ENCODE measurements around the gene ZCCHC7.
"Not testable (repeated sequence)": the region's sequence is repeated elsewhere in the genome, so short reads cannot be mapped to it uniquely, and the experiment has no call there.

ZCCHC7 gene

DNA sequence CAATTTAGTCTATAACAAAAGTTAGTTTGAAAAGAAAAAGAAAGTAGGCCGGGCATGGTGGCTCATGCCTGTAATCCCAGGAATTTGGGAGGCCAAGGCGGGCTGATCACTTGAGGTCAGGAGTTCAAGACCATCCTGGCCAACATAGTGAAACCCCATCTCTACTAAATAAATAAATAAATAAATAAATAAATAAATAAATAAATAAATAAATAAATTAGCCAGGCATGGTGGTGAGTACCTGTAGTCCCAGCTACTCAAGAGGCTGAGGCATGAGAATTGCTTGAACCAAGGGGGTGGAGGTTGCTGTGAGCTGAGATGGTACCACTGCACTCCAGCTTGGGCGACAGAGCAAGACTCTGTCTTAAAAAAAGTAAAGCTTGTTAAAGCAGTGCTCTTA is 277.6 kb downstream of the ZCCHC7 start:
- not testable (repeated sequence) for H3K27ac ChIP-seq (ENCODE audit: low read depth, low read length); H3K9ac ChIP-seq (ENCODE audit: low read length in 5 of 5); H3K9me3 ChIP-seq (ENCODE audit: control insufficient read depth in 5 of 5, low read length in 5 of 5); H3K27me3 ChIP-seq (ENCODE audit: control insufficient read depth in 5 of 5, insufficient read depth in 4 of 5, low read length in 5 of 5); H3K36me3 ChIP-seq (ENCODE audit: control insufficient read depth in 5 of 5, insufficient read depth in 5 of 5, low read length in 5 of 5); H3K4me3 ChIP-seq (ENCODE audit: low read depth in 1 of 5, low read length in 5 of 5); H3K4me1 ChIP-seq (ENCODE audit: control insufficient read depth in 5 of 5, insufficient read depth in 5 of 5, low read length in 5 of 5)

DNA sequence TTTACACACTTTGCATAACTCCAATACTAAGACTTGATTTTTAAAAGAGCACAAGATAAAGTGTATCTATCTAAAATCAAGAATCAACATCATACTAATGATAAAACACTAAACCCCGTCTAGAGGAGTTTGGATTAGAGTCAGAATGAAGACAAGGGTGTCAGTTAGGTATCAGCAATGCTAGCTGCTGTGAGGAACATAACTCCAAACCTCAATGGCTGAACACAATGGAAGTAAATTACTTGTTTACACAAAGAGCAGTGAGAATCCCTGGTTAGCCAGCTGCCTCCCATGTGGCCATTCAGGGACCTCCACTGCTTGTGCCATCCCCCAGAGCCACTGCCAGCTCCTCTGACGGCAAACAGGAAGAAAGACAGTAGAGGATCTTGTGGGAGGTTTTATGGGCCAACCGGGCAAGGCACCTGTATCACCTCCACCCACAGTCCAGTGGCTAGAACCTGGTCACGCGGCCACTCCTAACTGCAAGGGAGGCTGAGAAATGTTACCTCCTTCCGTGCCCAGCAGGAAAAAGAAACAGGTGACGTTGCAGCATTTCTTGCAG is 278.2 kb downstream of the ZCCHC7 start:
- Histone ChIP-seq H3K36me3 (ENCODE audit: control insufficient read depth in 5 of 5, insufficient read depth in 5 of 5, low read length in 5 of 5) (no peaks in the 10 kb centered on the region), H3K9ac (ENCODE audit: low read length in 5 of 5) (no peak overlapping the region), H3K9me3 (ENCODE audit: control insufficient read depth in 5 of 5, low read length in 5 of 5) (no peaks in the 10 kb centered on the region), H3K4me1 (ENCODE audit: control insufficient read depth in 5 of 5, insufficient read depth in 5 of 5, low read length in 5 of 5) (no peaks in the 10 kb centered on the region), H3K4me3 (ENCODE audit: low read depth in 1 of 5, low read length in 5 of 5) (no peak overlapping the region), H3K27me3 (ENCODE audit: control insufficient read depth in 5 of 5, insufficient read depth in 4 of 5, low read length in 5 of 5) (no peaks in the 10 kb centered on the region), H3K27ac (ENCODE audit: low read depth, low read length) (no peak overlapping the region)

DNA sequence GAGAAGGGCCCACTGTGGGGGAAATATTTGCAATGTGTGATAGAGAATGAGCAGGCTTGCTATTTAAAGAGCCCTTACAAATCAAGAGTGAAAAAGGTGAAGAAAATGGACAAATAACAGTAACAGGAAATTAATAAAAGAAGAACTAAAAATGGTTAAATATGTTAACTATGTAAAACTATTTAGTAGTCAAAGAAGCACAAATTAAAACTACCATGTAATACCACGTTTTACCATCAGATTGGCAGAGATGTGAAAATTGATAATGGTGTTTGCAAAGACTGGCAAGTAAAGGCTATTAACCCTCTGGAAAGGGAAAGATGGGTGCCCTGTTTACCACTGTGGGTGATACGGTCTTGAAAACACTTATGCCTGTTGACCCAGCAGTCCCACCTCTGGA is 279.0 kb downstream of the ZCCHC7 start:
- no peaks in the 10 kb centered on the region for H3K27me3 ChIP-seq (ENCODE audit: control insufficient read depth in 5 of 5, insufficient read depth in 4 of 5, low read length in 5 of 5)
- H3K9me3 ChIP-seq (ENCODE audit: control insufficient read depth in 5 of 5, low read length in 5 of 5) = no peaks in the 10 kb centered on the region
- no peaks in the 10 kb centered on the region for H3K4me1 ChIP-seq (ENCODE audit: control insufficient read depth in 5 of 5, insufficient read depth in 5 of 5, low read length in 5 of 5)
- H3K36me3 ChIP-seq (ENCODE audit: control insufficient read depth in 5 of 5, insufficient read depth in 5 of 5, low read length in 5 of 5) = no peaks in the 10 kb centered on the region
- no peak overlapping the region for H3K27ac ChIP-seq (ENCODE audit: low read depth, low read length)
- no peak overlapping the region for H3K9ac ChIP-seq (ENCODE audit: low read length in 5 of 5)
- H3K4me3 ChIP-seq (ENCODE audit: low read depth in 1 of 5, low read length in 5 of 5) = no peak overlapping the region

GRCh38 chr9:37404590-37404989 is 284.2 kb downstream of the ZCCHC7 start:
- no peak overlapping the region for H3K4me3 ChIP-seq (ENCODE audit: low read depth in 1 of 5, low read length in 5 of 5)
- no peaks in the 10 kb centered on the region for H3K36me3 ChIP-seq (ENCODE audit: control insufficient read depth in 5 of 5, insufficient read depth in 5 of 5, low read length in 5 of 5)
- H3K27me3 ChIP-seq (ENCODE audit: control insufficient read depth in 5 of 5, insufficient read depth in 4 of 5, low read length in 5 of 5) = no peaks in the 10 kb centered on the region
- H3K27ac ChIP-seq (ENCODE audit: low read depth, low read length) = no peak overlapping the region
- no peak overlapping the region for H3K9ac ChIP-seq (ENCODE audit: low read length in 5 of 5)
- no peaks in the 10 kb centered on the region for H3K9me3 ChIP-seq (ENCODE audit: control insufficient read depth in 5 of 5, low read length in 5 of 5)
- H3K4me1 ChIP-seq (ENCODE audit: control insufficient read depth in 5 of 5, insufficient read depth in 5 of 5, low read length in 5 of 5) = peaks cover 0 to 7% (median 0%) of the 10 kb centered on the region in 5 donors

- H3K27me3 ChIP-seq (ENCODE audit: control insufficient read depth in 5 of 5, insufficient read depth in 4 of 5, low read length in 5 of 5) = no peaks in the 10 kb centered on the region
- peaks cover 0 to 7% (median 0%) of the 10 kb centered on the region in 5 donors for H3K4me1 ChIP-seq (ENCODE audit: control insufficient read depth in 5 of 5, insufficient read depth in 5 of 5, low read length in 5 of 5)
- no peak overlapping the region for H3K4me3 ChIP-seq (ENCODE audit: low read depth in 1 of 5, low read length in 5 of 5)
- H3K9me3 ChIP-seq (ENCODE audit: control insufficient read depth in 5 of 5, low read length in 5 of 5) = no peaks in the 10 kb centered on the region
- H3K9ac ChIP-seq (ENCODE audit: low read length in 5 of 5) = no peak overlapping the region
- H3K36me3 ChIP-seq (ENCODE audit: control insufficient read depth in 5 of 5, insufficient read depth in 5 of 5, low read length in 5 of 5) = no peaks in the 10 kb centered on the region
- no peak overlapping the region for H3K27ac ChIP-seq (ENCODE audit: low read depth, low read length)
Observed at GRCh38 chr9:37405350-37405749, 285.0 kb downstream of the ZCCHC7 start.

DNA sequence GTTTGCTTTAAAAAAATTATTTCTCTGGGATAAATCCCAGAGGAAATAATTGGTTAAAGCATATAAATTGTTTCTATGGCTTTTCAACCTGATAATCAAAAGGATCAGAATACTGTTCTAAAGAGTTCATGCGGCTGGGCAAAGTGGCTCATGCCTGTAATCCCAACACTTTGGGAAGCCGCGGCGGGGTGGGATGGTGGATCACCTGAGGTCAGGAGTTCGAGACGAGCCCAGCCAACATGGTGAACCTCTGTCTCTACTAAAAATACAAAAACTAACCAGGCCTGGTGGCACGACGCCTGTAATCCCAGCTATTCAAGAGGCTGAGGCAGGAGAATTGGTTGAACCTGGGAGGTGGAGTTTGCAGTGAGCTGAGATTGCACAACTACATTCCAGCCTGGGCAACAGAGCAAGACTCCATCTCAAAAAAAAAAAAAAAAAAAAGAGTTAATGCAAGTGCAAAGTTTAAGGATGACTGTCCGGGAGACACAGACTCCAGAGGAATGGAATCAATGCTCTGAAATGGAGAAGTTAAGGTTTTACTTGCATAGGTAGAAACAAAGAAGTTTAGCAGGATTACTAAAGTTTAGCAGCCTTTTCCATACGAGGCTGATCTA is 285.5 kb downstream of the ZCCHC7 start:
- Histone ChIP-seq H3K4me3 (ENCODE audit: low read depth in 1 of 5, low read length in 5 of 5) (no peak overlapping the region), H3K36me3 (ENCODE audit: control insufficient read depth in 5 of 5, insufficient read depth in 5 of 5, low read length in 5 of 5) (no peaks in the 10 kb centered on the region), H3K27ac (ENCODE audit: low read depth, low read length) (no peak overlapping the region), H3K4me1 (ENCODE audit: control insufficient read depth in 5 of 5, insufficient read depth in 5 of 5, low read length in 5 of 5) (peaks cover 0 to 7% (median 0%) of the 10 kb centered on the region in 5 donors), H3K27me3 (ENCODE audit: control insufficient read depth in 5 of 5, insufficient read depth in 4 of 5, low read length in 5 of 5) (no peaks in the 10 kb centered on the region), H3K9me3 (ENCODE audit: control insufficient read depth in 5 of 5, low read length in 5 of 5) (no peaks in the 10 kb centered on the region), H3K9ac (ENCODE audit: low read length in 5 of 5) (no peak overlapping the region)

DNA sequence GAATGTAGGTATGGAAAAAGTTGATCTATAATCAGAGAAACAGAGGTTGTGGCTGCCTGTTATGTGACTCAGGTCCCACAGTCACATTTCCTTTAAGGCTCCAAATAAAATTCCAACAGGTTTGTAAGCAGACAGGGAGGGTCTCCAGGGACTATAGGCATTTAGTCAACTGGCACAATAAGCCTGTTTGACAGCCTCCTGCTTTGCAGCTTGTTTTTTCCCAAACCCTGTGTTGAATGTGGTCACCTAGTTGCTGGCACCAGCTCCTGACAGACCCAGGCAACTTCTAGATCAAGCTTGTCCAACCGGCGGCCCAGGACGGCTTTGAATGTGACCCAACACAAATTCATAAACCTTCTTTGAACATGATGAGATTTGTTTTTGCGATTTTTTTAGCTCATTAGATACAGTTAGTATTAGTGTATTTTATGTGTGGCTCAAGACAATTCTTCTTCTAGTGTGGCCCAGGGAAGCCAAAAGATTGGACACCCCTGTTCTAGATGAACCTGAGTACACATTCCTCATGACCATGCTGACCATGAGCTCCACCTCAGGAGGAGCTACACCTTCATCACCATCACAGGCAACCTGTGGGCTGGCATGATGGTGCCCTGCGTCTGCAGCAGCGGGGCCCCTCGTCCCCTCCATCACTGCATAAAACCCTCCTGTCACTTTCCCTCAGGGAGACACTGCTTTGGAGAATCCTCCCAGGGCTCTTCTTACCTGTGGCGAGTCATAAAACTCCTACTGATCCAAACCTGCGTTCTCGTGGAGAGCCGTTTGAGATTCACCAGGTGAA is 286.4 kb downstream of the ZCCHC7 start:
- Histone ChIP-seq H3K4me1 (ENCODE audit: control insufficient read depth in 5 of 5, insufficient read depth in 5 of 5, low read length in 5 of 5) (peaks cover 0 to 7% (median 0%) of the 10 kb centered on the region in 5 donors), H3K4me3 (ENCODE audit: low read depth in 1 of 5, low read length in 5 of 5) (no peak overlapping the region), H3K36me3 (ENCODE audit: control insufficient read depth in 5 of 5, insufficient read depth in 5 of 5, low read length in 5 of 5) (no peaks in the 10 kb centered on the region), H3K9me3 (ENCODE audit: control insufficient read depth in 5 of 5, low read length in 5 of 5) (no peaks in the 10 kb centered on the region), H3K9ac (ENCODE audit: low read length in 5 of 5) (no peak overlapping the region), H3K27ac (ENCODE audit: low read depth, low read length) (no peak overlapping the region), H3K27me3 (ENCODE audit: control insufficient read depth in 5 of 5, insufficient read depth in 4 of 5, low read length in 5 of 5) (no peaks in the 10 kb centered on the region)

DNA sequence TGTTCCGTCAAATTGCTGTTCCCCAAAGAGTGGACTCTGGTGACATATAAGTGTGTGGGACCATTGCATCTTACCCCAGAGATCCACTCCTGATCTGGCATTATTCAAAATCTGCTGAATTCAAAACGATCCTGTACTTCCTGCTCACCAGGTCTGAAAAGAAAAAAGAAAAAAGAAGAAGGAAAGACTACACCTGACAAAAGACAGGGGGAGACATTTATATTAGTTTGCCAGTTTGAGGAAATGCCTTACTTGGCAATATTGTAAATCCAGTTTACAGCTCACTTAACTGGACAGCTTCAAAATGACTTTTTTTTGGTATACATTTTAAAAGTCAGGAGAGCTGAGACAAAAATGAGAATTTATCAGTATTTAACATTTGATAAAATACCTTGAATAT is 287.1 kb downstream of the ZCCHC7 start:
- no peak overlapping the region for H3K9ac ChIP-seq (ENCODE audit: low read length in 5 of 5)
- H3K9me3 ChIP-seq (ENCODE audit: control insufficient read depth in 5 of 5, low read length in 5 of 5) = no peaks in the 10 kb centered on the region
- H3K27ac ChIP-seq (ENCODE audit: low read depth, low read length) = no peak overlapping the region
- peaks cover 0 to 7% (median 0%) of the 10 kb centered on the region in 5 donors for H3K4me1 ChIP-seq (ENCODE audit: control insufficient read depth in 5 of 5, insufficient read depth in 5 of 5, low read length in 5 of 5)
- H3K27me3 ChIP-seq (ENCODE audit: control insufficient read depth in 5 of 5, insufficient read depth in 4 of 5, low read length in 5 of 5) = no peaks in the 10 kb centered on the region
- H3K4me3 ChIP-seq (ENCODE audit: low read depth in 1 of 5, low read length in 5 of 5) = no peak overlapping the region
- no peaks in the 10 kb centered on the region for H3K36me3 ChIP-seq (ENCODE audit: control insufficient read depth in 5 of 5, insufficient read depth in 5 of 5, low read length in 5 of 5)
